Stimulated activated CD4-positive, alpha-beta T cell treated with anti-CD3 and anti-CD28 coated beads, Interleukin-2, amount 100 ng/mL, for 48 hours (primary cell): ENCODE results near the gene FAM107A.
"Not testable (repeated sequence)": the region's sequence is repeated elsewhere in the genome, so short reads cannot be mapped to it uniquely, and the experiment has no call there.

Experiments used
- DNase-seq, 2 donors: peaks; one replicate each; pipeline ENCODE4 v3.0.0-alpha.2; 2020

Gene FAM107A

DNA sequence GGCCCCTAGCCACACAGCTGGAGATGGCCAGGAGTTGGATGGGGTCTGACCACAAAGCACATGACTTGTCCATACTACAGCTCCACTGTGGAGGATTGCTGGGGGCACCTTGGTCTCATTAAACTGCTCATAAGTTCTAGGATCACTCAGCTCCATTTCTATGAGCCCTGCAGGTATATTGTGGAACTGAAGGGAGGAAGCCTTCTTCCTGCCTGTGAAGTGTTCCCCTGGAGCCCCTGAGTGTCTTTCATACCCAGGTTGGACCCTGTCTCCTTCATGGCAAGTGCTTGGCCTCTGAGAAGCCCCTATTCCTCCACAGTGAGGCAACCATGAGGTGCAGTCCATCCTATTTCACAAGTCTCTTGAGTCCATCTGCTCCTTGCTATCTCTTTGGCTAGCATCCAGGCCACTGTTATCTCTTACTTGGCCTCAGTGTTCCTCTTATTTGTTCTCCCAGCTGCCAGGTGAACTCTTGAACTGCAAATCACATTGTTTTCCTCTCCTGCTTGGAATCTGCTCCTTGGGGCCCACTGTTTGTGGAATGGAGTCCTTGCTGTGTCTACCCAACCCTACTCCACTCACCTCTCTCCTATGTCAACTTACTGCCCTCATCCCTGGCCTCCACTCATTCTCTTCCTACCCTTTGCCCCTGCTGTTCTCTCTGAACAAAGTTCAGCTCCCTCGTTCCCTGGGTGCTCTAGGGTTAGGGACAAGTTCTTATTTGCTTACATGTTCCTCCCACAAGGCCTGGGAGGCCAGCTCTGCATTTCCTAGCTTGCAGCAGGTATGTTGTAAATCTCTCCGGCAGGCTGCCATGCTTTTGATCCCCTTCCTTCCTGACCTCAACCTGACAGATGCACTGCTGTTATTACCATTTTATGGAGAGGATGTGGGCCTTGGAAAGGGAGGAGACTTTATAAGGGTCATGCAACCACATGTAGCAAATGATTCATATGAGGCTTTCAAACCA lies 41.4 kb downstream of the FAM107A start:
- DNase-seq = no peak

DNA sequence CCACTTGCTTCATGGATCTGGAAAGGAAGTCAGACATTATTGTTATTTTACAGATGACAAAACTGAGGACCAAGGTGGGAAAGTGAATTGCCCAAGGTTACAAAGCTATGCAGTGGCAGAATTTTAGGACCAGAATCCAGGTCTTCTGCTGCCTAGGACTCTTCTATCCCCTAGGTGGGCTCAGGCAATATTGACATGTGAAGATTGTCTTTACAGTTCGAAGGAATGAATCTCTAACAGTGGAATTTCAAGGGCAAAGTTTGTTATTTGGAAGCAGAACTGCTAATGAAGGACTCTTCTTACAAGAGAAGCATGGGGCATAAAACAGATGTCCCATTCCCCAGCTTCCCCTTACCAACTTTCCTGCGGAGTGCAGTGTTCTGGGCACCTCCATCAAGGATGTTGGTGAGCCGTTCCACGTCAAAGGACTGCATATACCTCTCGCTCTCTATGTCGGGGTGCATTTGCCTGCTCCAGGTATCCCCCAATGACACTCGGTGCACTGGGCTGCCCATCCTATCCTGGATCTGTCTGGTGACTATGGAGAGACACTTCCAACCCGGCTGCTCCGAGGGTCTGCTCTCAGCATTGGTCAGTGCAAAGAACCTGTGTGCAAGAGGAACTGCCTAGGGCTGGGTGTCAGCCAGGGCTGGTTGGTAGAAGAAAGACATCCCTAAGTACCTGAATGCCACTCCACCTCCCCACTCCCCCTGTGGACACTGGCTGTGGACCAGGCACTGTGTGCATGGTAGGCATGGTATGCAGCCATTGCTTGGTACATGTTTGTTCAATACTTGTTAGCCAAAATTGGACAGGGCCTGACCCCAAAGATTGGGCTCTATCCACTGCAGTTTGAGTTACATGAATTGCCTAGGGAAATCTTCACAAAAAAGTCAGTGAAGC lies 42.3 kb downstream of the FAM107A start:
- DNase-seq = no peak

GRCh38 chr3:58532794-58533220 lies 44.4 kb downstream of the FAM107A start:
- peak; percentile 75 to 81 for DNase-seq

- no peak for DNase-seq
Observed at GRCh38 chr3:58531956-58532355, 45.2 kb downstream of the FAM107A start.

DNA sequence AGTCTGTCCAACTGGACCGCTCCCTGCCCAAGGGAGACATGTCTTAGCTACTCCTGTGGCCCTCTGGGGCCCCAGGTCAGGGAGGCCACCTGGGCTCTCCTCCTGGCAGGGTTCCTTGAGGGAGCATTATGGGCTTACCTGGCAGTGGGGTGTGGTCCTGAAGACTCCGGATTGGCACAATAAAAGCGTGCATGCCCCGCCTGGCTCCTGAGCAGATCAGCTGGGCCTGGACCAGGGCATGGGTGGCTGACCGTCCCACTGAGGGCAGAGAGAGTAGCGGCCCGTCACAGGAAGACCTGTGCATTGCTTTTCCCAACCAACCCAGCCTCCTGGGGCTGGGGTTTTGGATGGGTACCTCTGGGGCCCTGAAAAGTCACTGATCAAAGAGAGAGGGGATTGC lies 45.6 kb downstream of the FAM107A start:
- DNase-seq = no peak

DNA sequence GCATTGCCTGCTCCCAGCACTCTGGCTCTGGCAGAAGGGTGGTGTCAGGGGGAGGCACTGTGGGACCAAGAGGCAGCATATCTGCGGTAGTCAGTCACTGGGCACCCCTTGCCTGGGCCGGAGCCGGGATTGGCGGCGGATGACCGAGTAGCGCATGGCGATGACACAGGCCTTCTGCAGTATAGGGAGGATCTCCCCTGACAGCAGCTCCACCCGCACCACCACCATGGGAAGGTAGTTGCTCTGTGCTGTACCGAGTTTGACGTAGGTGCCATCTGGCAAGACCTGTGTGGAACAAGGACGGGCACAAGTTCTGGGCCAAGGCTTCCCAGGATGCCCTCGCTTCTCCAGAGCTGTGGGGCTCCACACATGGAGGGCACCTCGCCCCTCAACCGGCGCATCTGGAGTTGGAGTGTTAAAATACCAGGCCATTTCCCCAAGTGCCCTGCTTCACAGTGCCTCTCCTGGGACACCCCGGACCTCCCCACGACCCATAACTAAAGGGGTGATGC lies 46.8 kb downstream of the FAM107A start:
- DNase-seq = no peak

GRCh38 chr3:58529516-58530353 lies 47.5 kb downstream of the FAM107A start:
- DNase-seq = no peak

DNA sequence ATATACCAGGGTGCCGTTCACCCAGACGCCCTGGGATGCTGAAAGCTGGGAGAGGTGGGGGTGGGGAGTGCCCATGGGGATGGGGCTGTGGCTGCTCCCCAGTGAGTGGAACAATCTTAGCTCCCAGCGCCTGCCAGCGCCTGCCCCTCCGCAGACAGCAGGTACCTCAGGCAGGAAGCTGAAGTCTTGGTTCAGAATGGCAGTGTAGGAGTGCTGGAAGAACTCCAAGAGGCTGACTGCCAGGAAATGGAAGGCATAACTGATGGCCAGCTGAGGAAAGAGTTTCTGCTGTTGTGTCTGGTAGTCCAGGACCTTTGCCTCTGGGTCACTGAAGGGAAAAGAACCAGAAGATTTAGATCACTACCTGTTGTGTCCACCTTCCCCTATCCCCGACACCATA lies 48.6 kb downstream of the FAM107A start:
- no peak for DNase-seq

DNA sequence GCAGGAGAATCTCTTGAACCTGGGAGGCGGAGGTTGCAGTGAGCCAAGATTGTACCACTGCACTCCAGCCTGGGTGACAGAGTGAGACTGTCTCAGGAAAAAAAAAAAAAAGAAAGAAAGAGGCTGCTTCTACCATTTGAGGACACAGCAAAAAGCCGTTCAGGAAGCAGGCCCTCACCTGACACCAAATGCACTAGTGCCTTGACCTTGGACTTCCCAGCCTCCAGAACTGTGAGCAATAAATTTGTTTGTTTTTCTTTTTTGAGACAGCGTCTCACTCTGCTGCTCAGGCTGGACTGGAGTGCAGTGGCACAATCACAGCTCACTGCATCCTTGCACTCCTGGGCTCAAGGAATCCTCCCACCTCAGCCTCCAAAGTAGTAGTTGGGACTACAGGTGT lies 49.8 kb downstream of the FAM107A start:
- not testable (repeated sequence) for DNase-seq

DNA sequence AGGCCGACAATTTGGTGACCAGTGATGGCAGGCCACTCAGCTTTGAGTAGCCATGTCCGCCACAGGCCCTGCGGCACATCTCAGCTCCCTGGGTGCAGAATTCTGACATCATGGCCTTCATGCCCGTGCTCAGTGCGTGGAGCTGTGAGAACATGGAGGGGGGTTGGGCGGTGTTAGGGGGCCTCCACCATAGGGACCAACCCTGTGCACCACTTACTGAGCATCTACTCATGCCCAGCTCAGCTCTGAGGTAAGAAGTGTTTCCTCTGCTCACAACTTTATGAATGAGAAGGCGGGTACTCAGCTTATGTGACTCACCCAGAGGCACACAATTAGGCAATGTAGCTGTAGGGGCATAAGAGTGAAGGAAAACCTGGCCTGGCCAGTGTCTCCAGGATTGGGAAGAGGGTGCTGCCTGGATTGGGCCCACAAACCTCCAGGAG lies 50.7 kb downstream of the FAM107A start:
- no peak for DNase-seq

GRCh38 chr3:58524326-58524888 lies 52.8 kb downstream of the FAM107A start:
- DNase-seq = no peak

DNA sequence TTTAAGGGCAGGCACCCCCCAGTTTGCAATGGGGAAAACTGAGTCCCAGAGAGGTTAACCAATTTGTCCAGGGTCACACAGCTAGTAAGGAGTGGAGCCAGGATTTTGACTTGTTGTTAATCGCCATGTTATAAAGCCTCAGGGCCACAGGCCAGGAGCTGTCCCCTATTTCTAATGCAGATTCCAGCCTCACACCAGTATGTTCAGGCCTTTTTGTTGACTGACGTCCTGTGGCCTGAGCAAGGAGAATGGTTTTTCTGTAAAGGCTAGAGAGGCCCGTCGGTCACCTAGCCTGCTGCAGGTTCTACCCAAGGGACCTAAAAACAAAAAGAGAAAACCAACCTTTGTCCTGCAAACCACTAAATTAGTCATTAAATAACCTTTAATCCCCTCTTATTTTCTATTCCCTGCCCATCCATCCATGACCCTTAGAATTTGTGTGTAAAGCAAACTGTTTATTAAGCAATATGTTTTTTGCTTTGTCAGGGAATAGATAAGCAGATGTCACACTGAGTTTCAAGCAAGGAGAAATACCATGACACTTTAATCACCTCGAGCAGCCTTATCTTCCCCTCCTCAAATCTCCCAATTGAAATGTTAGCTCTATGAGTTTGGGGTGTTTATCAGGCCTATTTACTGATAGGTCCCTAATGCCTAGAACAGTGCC lies 54.3 kb downstream of the FAM107A start:
- no peak for DNase-seq

GRCh38 chr3:58521917-58522631 lies 55.1 kb downstream of the FAM107A start:
- DNase-seq = no peak

GRCh38 chr3:58521336-58521670 lies 55.9 kb downstream of the FAM107A start:
- no peak for DNase-seq

DNA sequence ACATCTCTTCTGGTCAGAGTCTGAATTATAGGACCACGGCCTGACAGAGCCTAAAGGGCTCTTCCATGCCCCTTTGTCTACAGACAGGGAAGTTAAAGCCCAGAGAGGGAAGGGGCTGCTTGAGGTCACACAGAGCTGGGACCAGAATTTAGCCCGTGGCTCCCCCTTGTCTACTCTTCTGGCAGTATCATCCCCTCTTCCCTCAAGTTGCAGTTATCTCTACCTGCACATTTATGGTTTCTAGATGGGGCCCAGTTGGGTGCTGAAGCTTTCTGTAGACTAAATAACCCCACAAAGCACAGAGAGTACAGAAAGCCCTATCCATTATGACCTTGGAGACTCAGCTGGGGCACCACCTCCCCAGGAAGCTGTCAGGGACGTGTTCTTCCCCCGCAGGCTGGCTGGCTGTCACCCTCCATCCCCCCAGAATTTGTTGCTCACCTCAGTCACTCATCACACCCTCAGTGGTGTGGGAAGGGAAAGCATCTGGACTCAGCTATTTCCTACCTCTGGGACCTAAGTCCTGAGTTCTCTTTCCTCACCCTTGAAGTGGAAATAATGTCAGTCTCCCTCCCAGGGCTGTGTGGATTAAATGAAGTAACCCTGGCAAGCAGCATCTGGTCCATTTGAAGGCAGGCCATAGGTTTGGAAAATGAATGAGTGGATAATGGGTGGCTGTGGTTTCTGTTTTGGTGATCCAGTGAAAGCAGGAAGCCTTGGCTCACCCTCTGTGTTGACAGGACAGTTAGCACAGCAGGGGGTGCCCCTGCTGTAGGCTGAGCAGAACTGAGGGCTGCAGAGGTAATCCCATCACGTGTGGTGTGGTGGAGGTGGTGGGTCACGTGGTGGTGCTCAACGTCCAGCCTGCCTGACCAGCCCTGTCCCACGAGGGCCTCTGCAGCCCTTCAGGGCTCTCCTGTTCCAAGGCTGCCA lies 56.5 kb downstream of the FAM107A start:
- no peak for DNase-seq

- no peak for DNase-seq
Observed at GRCh38 chr3:58519668-58520402, 57.4 kb downstream of the FAM107A start.

DNA sequence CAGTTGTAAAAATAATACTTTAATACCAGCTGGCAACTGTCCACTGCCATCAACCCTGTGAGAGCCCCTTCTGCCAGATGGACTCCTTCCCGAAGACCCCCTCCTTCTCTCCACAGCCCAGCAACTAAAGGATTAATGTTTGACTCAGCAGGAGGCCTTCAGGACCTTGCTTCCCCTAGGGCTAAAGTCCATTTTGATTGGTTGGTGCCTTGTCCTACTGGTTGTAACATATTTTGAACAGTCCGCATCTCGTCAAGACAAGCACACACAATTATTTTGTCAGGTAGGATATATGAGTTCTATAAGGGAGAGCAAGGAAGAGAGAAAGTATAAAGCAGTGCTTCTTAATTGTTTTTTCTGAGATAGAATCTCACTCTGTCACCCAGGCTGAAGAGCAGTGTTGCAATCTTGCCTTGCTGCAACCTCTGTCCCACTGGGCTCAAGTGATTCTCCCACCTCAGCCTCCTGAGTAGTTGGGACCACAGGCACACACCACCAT lies 58.9 kb downstream of the FAM107A start:
- no peak for DNase-seq

DNA sequence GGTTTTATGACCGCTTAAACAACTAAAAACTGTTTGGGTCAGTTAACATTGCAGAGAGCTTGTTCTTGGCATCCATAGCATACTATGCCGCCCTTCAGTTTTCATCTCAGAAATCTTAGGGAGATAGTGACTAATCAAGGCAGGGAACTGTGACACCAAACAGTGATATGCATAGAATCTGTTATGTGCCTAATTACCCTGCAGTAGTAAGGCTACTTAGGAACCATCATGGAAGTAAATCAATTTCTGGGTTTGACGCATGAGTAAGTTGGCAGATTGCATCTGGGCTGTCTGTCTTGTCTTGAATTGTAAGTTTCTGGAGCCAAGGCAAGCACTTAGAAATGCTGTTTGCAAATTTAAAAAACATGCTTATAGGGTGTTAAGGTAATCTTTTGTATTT lies 62.8 kb downstream of the FAM107A start:
- no peak for DNase-seq
